GM18873 (cell line): ENCODE results near the gene WDR27.
"Not testable (repeated sequence)": the region's sequence is repeated elsewhere in the genome, so short reads cannot be mapped to it uniquely, and the experiment has no call there.

Experiments
- ATAC-seq: cut with Tn5 transposase; IDR thresholded peaks from one replicate; pipeline ENCODE4 v1.9.1; 2021; ENCODE audit warnings: mild to moderate bottlenecking, moderate library complexity, moderate number of reproducible peaks; ENCODE audit not compliant: unreplicated experiment, low FRiP score

The WDR27 gene

DNA sequence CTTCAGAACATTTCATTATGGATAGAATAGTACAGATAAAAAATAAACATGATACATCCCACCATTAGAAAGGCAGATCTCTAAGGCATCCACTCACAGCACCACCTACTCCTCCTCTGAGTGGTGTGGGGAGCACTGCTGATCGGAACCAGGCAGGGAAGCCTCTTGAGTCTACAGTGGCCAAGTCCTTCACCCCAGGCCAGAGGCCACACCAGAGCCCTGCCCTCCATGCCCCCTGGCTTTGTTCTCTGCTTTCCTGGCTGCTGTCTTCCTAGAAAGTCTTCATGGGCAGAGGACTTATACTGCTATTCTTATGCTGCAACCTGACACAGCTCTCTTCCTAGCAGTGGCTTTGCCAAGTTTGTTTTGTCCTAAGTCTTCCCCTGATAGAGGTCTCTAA lies 246.4 kb downstream of the WDR27 start:
- ATAC-seq = no peak

DNA sequence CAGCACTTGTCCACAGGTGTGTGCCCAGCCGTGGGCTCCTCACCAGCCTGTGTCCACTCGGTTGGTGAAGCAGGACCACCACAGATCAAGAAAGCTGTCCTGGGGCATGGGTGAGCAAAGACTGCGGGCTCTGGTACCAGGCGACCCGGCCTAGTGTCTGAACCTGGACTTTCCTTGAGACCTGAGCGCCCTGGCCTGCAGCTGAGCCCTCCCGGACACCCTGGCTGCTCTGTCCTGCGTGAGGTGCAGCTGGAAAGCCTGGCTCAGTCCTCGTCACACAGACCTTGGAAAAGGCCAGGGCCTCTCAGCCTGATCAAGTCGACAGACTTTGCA lies 247.0 kb downstream of the WDR27 start:
- no peak for ATAC-seq

DNA sequence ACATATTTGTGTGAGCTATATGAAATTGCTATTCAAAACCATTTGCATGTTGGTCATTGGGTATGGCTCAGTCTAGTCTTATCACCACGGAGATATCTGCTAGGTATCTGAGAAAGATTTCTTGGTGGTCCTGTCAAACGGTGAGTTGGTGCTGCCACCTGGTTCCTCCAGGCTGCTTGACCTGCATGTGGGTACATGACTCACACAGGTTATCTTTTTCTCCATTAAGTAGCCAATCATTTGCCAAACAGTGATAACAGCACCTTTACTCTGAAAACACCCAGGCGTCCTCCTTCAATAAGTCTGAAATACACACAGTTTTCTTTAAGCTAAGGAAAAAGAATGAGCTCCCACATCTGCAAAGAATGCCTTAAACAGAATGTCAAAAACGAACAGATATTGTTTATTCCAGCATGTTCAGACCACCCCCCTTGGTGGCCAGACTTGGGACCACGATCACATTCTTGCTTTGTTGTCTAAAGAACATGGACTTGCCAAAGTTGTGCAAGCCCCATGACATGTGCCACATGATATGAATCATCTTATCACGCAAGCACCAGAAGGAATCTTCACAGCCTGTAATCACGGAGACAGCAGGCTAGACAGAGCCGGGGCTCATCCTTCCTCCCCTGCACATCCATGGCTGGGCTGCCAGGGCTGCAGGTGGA lies 247.5 kb downstream of the WDR27 start:
- ATAC-seq = no peak

DNA sequence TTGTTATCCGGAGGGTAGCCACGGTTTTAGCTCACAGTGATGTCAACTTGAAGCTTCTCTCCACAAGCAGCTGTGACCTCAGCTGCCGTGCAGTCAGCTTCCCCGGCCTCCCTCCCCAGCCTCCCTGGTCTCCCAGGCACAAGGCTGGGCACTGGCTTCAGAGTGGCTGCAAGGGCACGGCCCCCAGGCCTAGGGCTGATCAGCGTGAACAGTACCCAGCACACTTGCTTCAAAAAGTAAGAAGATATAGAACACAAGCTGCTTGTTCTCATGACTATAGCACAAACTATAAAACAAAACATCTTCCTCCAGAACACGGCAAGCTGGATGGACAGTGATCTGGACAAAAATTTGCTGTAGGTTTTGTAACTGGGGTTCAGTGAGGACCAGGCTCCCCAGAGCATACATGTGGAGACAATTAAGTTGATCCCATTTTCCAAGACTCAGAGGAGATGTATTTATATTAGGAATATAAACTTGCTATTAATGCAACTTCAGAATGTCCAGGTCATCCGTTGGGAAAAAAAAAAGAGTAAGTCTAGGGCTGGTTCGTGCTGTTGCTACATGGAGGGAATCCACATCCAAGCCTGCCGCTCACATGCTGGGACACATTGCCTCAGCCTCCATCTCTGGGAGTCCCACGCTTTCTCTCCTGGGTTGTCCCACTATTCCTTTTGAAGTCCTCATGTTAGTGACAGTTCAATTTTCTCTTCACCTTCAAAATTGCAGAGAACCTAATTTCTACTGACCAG lies 248.8 kb downstream of the WDR27 start:
- no peak for ATAC-seq

DNA sequence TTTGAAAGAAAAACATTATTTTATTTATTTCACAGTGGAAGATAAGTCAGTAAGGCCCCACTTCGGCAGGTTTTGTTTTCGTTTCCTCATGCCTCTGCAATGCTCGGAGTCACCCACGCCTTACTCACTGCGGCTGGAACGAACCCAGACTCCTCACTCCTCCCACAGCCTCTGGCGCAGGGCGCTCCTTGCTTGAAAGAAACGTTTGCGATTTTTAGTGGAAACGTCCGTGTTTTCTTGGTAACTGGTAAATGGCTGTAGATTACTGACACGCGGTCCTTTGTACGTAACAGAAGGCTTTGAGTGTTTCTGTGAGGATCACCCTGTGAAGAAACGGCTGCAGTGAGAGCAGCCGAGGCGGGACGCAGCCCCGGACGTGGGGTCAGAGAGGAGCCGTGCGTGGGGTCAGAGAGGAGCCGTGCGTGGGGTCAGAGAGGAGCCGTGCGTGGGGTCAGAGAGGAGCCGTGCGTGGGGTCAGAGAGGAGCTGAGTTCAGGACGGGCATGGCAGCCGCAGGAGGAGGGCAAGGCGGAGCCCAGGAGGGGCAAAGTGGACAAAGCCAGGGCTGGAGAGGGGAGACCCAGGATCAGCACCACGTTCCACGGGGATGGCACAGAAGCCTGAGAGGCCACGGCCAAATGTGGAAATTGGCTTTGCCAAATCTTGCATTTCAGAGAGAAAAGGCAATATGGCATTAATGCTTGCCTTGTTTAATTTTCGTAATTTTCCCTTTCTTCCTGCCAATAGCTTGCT lies 249.5 kb downstream of the WDR27 start:
- ATAC-seq = no peak

DNA sequence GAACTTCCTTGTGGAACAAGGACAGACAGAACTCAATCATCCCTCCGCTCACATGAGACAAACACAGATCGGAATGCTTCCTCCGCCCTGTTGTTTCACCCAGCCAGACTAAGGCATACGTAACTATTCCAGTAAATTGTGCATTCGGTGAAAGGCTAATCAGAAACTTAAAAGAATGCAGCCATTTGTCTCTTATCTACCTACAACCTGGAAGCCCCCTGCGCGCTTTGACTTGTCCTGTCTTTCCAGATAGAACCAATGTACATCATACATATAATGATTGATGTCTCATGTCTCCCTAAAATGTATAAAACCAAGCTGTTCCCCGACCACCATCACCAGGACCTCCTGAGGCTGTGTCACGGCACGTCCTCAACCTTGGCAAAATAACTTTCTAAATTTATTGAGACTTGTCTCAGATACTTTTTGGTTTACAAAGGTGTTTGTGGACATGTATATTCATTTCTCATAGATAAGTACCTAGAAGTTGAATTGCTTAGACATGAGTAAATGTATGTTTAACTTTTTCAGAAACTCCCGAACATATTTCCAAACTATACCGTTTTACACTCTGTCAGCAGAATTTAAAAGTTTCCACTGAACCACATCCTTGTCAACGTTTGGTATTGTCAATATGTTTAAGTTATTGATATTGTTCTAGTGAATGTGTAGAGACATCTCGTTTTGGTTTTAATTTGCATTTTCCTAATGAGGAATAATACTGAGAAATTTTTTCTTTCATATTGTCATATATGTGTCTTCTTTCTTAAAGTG lies 250.6 kb downstream of the WDR27 start:
- ATAC-seq = no peak

DNA sequence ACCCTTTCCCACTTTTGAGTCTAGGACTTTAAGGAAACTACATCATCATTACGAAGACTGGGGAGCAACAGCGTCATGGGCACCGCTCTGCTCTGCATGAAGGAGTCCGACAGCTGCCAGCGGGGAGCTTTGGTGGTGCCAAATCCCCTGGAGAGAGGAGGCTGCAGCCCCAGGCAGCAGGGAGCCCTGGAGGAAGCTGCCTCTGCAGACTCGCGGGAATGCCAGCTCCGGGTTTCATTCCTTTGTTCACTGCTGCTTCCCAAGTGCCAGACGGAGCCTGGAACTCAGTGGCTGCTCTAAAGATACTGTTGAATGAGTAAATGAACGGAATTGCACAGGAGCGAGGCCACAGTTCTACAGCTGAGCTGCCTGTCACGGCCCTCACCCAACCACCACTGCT lies 251.7 kb downstream of the WDR27 start:
- no peak for ATAC-seq

DNA sequence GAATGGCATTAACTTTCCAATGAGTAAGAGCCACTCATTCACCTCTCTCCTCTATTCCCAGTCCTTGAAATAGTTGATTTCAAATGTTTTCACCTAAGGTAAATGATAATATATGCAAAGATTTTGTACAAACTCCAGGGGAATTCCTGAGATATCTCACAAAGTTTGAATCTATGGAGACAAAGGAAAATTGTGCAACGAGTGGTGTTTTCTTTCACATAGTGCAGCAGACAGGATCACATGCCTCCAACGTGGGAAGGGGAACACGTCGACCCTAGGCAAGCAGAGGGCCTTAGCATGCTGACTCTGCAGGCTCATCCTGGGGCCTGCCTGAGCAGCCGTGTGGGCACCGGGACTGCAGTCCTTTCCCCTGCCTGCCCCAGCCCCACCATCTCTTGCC lies 252.6 kb downstream of the WDR27 start:
- ATAC-seq = no peak

DNA sequence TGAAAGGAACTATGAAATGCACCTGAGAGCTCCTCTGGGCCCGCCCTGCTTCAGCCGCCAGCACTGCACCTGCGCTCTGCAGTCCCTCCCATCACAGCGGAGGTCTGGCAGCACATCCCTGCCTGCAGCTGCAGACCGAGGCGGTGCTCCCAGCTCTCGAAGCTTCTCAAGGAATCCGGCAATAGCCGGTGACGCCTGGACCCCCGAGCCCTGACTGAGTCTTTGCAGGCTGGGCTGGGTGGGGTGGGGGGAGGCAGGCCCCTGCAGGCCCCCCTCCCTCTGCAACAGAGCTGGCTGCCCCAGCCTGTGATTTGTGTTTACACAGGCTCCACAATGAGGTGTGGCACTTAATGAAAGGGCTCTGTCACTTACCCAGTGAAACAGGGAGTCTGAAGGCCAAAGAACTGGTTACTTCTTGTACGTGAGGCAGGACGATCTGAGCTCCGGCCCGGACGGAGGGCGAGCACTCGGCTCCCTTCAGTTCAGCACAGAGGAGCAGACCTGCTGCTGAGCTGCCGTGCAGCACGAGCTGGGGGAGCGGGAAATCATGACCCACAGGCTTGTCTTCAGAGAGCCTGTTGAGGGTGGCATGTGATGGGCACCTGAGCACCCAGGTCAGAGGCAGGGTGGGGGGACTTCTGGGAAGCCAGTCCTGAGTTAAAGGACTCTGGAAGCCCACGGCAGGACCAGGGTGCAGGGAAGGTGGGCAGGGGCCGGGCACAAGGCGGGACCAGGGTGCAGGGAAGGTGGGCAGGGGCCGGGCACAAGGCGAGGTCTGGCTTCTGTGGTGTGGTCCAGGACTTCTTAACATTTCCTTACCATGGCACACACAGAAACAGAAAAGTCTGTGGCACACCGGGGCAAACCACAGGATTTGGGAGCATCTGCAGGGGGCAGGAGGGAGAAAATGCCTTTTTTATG lies 255.9 kb downstream of the WDR27 start:
- no peak for ATAC-seq

DNA sequence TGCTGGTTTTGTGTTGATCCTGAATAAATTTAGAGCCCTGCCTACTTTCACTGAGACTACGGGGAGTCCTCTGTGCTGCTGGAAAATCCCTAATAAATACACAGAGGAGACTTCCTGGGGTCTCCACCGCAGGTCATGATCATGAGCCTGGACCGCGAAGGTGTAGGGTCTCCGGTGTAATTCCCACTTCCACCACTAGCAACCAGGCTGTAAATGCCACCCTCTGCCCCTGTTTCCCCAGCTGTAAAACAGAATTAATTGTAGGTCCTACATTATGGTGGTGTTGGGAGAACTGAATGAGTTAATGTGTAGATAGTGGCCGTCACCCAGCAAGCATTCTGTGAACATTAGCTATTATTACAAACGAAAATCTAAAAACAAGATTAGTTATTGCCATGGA lies 256.6 kb downstream of the WDR27 start:
- ATAC-seq = no peak

DNA sequence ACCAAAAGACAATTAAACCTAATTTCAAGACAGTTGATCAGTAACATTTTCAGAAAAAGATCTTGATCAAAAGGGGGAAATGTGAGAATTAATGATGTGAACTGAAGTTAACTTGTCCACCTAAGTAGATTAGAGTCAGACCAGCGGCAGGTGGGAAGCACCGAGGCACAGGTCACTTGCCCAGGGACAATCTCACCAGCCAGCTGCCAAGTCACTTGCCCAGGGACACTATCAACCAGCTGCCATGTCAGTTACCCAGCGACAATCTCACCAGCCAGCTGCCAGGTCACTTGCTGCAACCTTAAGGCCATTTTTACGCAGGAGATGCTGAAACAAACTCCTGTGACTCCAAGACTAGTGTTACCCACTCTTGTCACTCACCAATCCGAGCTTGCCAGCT lies 260.5 kb downstream of the WDR27 start:
- no peak for ATAC-seq

DNA sequence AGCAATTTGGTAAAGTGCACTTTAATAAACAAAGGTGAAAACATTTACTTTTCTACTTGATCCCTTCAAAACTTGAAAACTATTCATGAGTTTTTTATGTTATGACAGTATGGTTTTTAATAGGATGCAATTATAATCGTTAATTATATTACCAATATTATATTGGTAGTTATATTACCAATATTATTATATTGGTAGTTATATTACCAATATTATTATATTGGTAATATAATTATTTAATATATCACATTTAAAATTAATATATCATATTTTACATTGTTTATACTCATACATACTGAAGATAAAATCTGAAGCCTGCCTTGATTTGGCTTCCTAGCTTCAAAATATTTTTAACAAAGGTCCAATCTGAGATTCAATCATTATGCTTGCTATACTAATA lies 262.1 kb downstream of the WDR27 start:
- ATAC-seq = no peak

DNA sequence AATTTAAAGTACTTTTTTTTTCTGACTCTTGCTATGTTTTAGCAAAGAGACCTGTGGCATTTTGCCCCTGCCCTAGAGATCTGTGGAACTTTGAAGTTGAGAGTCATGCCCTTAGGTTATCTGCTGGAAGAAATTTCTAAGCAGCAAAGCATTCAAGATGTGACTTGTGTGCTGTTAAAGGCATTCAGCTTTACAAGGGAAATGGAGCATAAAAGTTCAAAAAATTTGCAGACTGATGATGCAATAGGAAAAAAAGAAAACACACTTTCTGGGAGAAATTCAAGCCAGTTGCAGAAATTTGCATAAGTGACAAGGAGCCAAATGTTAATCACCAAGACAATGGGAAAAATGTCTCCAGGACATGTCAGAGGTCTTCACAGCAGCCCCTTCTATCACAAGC lies 267.3 kb downstream of the WDR27 start:
- not testable (repeated sequence) for ATAC-seq

DNA sequence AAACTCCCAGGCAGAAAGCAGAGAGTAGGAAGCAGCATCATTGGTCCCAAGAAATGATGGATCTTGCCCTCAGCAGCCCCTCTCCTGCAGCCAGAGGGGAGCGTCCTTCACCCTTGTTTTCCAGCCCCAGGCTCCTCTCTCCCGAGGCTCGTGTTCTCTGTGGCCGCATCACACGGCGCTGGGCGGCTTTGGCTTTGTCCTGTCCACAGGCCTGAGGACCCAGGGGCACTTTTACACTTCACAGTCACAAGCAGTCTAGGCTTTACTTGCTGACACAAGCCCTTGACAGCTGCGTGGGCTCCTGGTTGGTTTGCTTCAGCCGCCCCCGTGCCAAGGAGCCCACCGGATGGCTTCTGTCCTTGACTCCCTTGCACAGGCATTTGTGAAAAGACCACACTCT lies 272.8 kb downstream of the WDR27 start:
- no peak for ATAC-seq

DNA sequence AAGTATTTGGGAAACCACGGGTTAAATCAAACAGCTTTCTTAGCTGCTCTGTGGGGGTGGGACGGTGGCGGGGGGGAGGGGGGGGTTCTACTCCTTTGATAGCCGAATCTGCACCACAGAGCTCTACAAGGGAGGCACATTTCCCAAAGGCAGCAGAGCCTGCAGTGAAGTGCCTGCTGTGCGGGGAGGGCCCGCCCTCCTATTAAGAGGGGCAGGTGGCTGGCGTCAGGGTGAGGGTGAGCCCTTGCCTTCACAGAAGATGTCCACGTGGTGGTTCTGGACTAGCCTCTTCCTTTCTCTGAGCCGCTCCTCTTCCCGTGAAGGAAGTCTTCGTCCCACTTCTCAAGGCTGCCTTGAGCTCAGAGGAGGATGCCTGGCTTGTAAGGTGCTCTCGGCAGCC lies 273.3 kb downstream of the WDR27 start:
- ATAC-seq = no peak

DNA sequence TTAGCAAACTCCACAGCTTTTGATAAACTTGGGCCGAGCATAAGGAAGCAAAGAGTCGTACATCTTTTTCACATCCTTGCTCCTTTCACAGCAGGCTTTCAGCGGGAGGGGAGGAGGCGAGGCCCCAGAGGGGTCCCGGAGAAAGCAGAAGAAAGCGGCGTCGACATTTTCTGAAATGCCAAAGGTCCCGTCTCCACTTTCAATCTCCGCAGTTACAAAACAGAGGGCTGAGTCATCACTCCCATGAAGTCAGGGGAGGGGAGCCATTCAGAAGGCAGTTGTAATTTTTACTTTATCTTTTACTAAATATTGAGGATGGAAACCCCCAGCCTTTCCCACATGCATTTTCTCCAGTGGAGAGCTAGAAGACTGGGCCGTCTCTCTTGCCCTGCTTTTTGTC lies 274.0 kb downstream of the WDR27 start:
- ATAC-seq = no peak

DNA sequence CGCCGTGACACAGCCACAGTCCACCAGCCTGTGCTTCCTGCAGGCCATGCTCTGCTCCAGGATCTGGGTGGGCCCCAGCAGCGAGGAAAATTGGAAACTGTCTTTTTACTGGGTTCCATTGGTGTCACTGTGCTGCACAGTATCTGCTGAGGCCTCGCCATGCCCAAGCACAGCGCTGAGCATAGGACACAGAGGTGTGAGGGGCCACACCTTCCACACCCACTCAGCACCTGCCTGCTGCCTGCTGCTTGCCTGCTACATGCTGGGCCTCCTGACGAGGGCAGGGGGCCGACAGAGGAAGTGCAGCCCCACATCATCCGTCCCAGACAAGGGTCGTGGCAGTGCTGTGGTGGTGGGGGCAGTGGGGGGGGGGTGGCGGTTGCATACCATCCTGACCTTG lies 275.2 kb downstream of the WDR27 start:
- ATAC-seq = no peak

DNA sequence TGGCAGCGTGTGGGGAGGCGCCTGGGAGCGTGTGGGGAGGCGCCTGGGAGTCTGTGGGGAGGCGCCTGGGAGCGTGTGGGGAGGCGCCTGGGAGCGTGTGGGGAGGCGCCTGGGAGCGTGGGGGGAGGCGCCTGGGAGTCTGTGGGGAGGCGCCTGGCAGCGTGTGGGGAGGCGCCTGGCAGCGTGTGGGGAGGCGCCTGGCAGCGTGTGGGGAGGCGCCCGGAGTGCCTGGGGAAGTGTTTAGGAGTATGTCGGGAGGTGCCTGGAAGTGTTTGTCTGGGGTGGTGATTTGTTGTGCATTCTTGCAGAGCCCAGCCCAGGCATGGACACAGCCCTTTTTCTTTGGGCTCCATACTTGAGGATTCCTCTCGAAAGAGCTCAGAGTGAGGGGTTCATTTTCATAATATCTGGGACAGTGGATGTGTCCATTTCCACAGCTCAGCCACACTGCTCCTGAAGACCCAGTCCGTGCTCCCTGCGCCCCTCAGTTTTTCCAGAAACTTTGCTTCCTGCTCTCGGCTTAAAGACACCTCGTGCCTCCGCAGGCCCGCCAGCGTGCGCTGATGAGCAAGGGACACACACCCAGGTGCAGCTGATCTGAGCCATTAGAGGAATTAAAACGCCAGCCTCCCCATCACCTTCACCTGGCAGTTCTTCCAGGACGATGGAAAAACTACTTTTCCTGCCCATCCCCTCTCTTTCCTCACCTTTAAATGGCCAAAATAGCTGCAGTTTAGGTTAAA lies 276.0 kb downstream of the WDR27 start:
- ATAC-seq = no peak

DNA sequence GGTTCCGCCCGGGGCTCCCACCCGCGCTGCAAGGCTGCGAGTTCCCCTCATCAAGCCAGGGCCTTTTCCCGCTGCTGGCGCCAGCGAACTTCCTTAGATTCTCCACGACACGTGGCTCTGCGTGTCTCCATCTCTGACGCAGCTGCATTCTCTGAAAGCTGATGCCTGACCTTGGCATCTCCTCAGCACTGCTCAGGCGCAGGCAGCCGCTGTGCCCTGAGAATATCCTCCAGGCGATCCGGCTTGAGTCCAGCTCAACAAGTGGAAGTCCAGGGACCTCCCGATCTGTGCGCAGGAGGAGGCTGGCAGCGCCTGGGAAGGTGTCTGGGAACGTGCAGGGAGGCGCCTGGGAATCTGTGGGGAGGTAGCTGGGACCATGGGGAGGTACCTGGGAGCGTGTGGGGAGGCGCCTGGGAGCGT lies 277.0 kb downstream of the WDR27 start:
- no peak for ATAC-seq
